ENCODE measurements around the gene PRRT3. TPM values are rescaled to one million over a fixed set of nuclear protein-coding genes. Genes with fewer than 3 reads are reported as not detected.
A peak's percentile ranks its signal among the peaks of the same experiment; 100 is the strongest.
"Not testable (repeated sequence)": the region's sequence is repeated elsewhere in the genome, so short reads cannot be mapped to it uniquely, and the experiment has no call there.

Gene PRRT3
- total RNA-seq, 4 donors from 2014 or later, result 2.2 to 3.3 (median 2.7) TPM

- peaks cover 0 to 21% (median 6%) of the 10 kb centered on the region in 4 donors for H3K4me1 ChIP-seq
- no peaks in the 10 kb centered on the region for H3K36me3 ChIP-seq
- no peaks in the 10 kb centered on the region for H3K9me3 ChIP-seq
- no peak for DNase-seq (ENCODE audit: low spot score in 2 of 2)
- TF ChIP-seq, protein P1, sequence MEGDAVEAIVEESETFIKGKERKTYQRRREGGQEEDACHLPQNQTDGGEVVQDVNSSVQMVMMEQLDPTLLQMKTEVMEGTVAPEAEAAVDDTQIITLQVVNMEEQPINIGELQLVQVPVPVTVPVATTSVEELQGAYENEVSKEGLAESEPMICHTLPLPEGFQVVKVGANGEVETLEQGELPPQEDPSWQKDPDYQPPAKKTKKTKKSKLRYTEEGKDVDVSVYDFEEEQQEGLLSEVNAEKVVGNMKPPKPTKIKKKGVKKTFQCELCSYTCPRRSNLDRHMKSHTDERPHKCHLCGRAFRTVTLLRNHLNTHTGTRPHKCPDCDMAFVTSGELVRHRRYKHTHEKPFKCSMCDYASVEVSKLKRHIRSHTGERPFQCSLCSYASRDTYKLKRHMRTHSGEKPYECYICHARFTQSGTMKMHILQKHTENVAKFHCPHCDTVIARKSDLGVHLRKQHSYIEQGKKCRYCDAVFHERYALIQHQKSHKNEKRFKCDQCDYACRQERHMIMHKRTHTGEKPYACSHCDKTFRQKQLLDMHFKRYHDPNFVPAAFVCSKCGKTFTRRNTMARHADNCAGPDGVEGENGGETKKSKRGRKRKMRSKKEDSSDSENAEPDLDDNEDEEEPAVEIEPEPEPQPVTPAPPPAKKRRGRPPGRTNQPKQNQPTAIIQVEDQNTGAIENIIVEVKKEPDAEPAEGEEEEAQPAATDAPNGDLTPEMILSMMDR (IDR thresholded peaks at IDR 0.05), result no peak
- TF ChIP-seq EP300 (IDR thresholded peaks at IDR 0.05) (no peak), POLR2A (IDR thresholded peaks at IDR 0.05) (no peak)
- 93% methylated on average over 4 of the region's 4 CpGs for WGBS, 2 donors
- H3K27ac ChIP-seq, result peak overlapping the region in 1 of 4 donors; percentile 76
- no peaks in the 10 kb centered on the region for H3K27me3 ChIP-seq
- no peak overlapping the region for H3K4me3 ChIP-seq
Observed at GRCh38 chr3:9903904-9904303, 48.3 kb downstream of the PRRT3 start.

- no peaks in the 10 kb centered on the region for H3K27me3 ChIP-seq
- H3K4me1 ChIP-seq, result peaks cover 0 to 28% (median 6%) of the 10 kb centered on the region in 4 donors
- DNase-seq (ENCODE audit: low spot score in 2 of 2), result no peak
- peak overlapping the region; percentile 22 to 91 (median 70) for H3K27ac ChIP-seq
- 18% methylated on average over 4 of the region's 4 CpGs for WGBS, 2 donors
- no peaks in the 10 kb centered on the region for H3K36me3 ChIP-seq
- H3K4me3 ChIP-seq, result peak overlapping the region in 2 of 4 donors; percentile 16 to 35
- H3K9me3 ChIP-seq, result no peaks in the 10 kb centered on the region
- TF ChIP-seq EP300 (IDR thresholded peaks at IDR 0.05) (no peak), POLR2A (IDR thresholded peaks at IDR 0.05) (no peak)
- TF ChIP-seq, protein P1 (IDR thresholded peaks at IDR 0.05), result no peak
Observed at GRCh38 chr3:9903238-9903624, 49.0 kb downstream of the PRRT3 start.

- no peak for DNase-seq (ENCODE audit: low spot score in 2 of 2)
- WGBS, 2 donors, result 55 to 60% methylated on average over 10 to 13 of the region's 13 CpGs
- Histone ChIP-seq H3K4me1 (peaks cover 0 to 34% (median 6%) of the 10 kb centered on the region in 4 donors), H3K4me3 (peak within 1 kb of the TSS in 2 of 4 donors; percentile 16 to 35), H3K36me3 (no peaks in the 10 kb centered on the region), H3K9me3 (no peaks in the 10 kb centered on the region), H3K27me3 (no peaks in the 10 kb centered on the region), H3K27ac (peak within 1 kb of the TSS; percentile 22 to 91 (median 70))
- TF ChIP-seq, protein P1 (IDR thresholded peaks at IDR 0.05), result no peak
- TF ChIP-seq EP300 (IDR thresholded peaks at IDR 0.05) (no peak), POLR2A (IDR thresholded peaks at IDR 0.05) (no peak)
Observed at GRCh38 chr3:9902372-9903237, 49.6 kb downstream of the PRRT3 start, which contains the start of gene IL17RE. Gene IL17RE (plus strand): TSS chr3:9902848. CDS start chr3:9902933, 85 bp downstream.

DNA sequence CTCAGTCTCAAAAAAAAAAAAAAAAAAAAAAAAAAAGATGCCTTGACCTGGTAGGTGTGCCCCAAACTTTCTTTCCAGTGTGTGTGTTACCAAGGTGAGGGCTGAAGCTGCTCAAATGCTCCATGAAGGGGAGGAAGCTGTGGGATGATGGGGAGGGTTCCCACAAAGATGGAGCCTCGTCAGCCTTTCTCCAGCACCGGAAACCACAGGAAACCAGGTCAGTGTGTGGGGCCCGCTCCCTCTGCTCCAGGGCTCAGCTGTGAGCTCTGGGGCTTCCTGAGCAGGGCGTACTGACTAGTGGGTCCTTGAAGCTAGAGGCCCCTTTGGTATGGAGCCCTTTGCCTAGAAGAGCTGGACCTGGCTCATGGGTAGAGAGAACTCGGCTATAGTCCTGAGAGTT lies 50.2 kb downstream of the PRRT3 start:
- no peaks in the 10 kb centered on the region for H3K9me3 ChIP-seq
- WGBS, 2 donors, result 66 to 81% methylated on average over 4 to 5 of the region's 5 CpGs
- peaks cover 0 to 34% (median 6%) of the 10 kb centered on the region in 4 donors for H3K4me1 ChIP-seq
- peak overlapping the region in 3 of 4 donors; percentile 63 to 91 (median 76) for H3K27ac ChIP-seq
- no peak overlapping the region for H3K4me3 ChIP-seq
- TF ChIP-seq, protein P1 (IDR thresholded peaks at IDR 0.05), result no peak
- TF ChIP-seq POLR2A (IDR thresholded peaks at IDR 0.05), result no peak
- no peak for TF ChIP-seq EP300 (IDR thresholded peaks at IDR 0.05)
- H3K27me3 ChIP-seq, result no peaks in the 10 kb centered on the region
- H3K36me3 ChIP-seq, result no peaks in the 10 kb centered on the region
- no peak for DNase-seq (ENCODE audit: low spot score in 2 of 2)

- 92 to 94% methylated on average over 6 of the region's 6 CpGs for WGBS, 2 donors
- H3K27ac ChIP-seq; H3K27me3 ChIP-seq; H3K4me3 ChIP-seq; H3K36me3 ChIP-seq; H3K9me3 ChIP-seq; DNase-seq (ENCODE audit: low spot score in 2 of 2): not testable (repeated sequence)
- H3K4me1 ChIP-seq, result peaks cover 0 to 34% (median 6%) of the 10 kb centered on the region in 4 donors
Observed at GRCh38 chr3:9900965-9901415, 51.2 kb downstream of the PRRT3 start.
